ENCODE data around the gene LIN54. TPM values are rescaled to one million over a fixed set of nuclear protein-coding genes. Genes with fewer than 3 reads are reported as not detected.

The LIN54 gene
- total and polyA plus RNA-seq, 9 of the 15 experiments (the other 6 are each of a cell fraction or from before 2014, with no cell fraction given) = 2.2 to 22.5 (median 15.8) TPM

- TF ChIP-seq, protein P1, sequence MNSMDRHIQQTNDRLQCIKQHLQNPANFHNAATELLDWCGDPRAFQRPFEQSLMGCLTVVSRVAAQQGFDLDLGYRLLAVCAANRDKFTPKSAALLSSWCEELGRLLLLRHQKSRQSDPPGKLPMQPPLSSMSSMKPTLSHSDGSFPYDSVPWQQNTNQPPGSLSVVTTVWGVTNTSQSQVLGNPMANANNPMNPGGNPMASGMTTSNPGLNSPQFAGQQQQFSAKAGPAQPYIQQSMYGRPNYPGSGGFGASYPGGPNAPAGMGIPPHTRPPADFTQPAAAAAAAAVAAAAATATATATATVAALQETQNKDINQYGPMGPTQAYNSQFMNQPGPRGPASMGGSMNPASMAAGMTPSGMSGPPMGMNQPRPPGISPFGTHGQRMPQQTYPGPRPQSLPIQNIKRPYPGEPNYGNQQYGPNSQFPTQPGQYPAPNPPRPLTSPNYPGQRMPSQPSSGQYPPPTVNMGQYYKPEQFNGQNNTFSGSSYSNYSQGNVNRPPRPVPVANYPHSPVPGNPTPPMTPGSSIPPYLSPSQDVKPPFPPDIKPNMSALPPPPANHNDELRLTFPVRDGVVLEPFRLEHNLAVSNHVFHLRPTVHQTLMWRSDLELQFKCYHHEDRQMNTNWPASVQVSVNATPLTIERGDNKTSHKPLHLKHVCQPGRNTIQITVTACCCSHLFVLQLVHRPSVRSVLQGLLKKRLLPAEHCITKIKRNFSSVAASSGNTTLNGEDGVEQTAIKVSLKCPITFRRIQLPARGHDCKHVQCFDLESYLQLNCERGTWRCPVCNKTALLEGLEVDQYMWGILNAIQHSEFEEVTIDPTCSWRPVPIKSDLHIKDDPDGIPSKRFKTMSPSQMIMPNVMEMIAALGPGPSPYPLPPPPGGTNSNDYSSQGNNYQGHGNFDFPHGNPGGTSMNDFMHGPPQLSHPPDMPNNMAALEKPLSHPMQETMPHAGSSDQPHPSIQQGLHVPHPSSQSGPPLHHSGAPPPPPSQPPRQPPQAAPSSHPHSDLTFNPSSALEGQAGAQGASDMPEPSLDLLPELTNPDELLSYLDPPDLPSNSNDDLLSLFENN (IDR thresholded peaks at IDR 0.05; ENCODE audit: low read depth in 2 of 2, low read length in 2 of 2) = 0 out of 4 replicates have a peak, but pooled peaks of 1 of the 2 experiments have one; percentile 41
- TF ChIP-seq RBM25 (IDR thresholded peaks at IDR 0.05; ENCODE audit: low read depth, low read length, severe bottlenecking) (no peak), ZNF668 (CRISPR knock-in tag; IDR thresholded peaks at IDR 0.05) (no peak), U2AF2 (optimal IDR thresholded peaks at IDR 0.05; ENCODE audit: low read depth, low read length) (no peak), SREBF2 (CRISPR knock-in tag; IDR thresholded peaks at IDR 0.05) (no peak), NFATC3 (IDR thresholded peaks at IDR 0.05) (no peak; the same call in 1 of the 2 replicates), XRCC4 (IDR thresholded peaks at IDR 0.05; ENCODE audit: extremely low read depth, insufficient read depth, insufficient read length) (no peak), SMARCA5 (IDR thresholded peaks at IDR 0.05) (no peak), RAD51 (IDR thresholded peaks at IDR 0.05; ENCODE audit: borderline replicate concordance, low read depth) (no peak; the same call in 1 of the 2 replicates), ZBTB34 (CRISPR knock-in tag; IDR thresholded peaks at IDR 0.05) (no peak), NFE2 (IDR thresholded peaks at IDR 0.05; ENCODE audit: low read depth) (0 out of 2 replicates have a peak, but pooled peaks have one; percentile 24), CC2D1A (IDR thresholded peaks at IDR 0.05) (peak; percentile 33; the same call in 1 of the 2 replicates), SMARCA4 (IDR thresholded peaks at IDR 0.05) (peak; percentile 86), ZNF431 (CRISPR knock-in tag; IDR thresholded peaks at IDR 0.05) (no peak), TEAD2 (tag; IDR thresholded peaks at IDR 0.05) (no peak), DDX20 (tag; IDR thresholded peaks at IDR 0.05; ENCODE audit: low read depth) (no peak)
- TF ChIP-seq, protein P2, sequence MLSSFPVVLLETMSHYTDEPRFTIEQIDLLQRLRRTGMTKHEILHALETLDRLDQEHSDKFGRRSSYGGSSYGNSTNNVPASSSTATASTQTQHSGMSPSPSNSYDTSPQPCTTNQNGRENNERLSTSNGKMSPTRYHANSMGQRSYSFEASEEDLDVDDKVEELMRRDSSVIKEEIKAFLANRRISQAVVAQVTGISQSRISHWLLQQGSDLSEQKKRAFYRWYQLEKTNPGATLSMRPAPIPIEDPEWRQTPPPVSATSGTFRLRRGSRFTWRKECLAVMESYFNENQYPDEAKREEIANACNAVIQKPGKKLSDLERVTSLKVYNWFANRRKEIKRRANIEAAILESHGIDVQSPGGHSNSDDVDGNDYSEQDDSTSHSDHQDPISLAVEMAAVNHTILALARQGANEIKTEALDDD (IDR thresholded peaks at IDR 0.05) = peak; percentile 93
- TF ChIP-seq, protein P3, sequence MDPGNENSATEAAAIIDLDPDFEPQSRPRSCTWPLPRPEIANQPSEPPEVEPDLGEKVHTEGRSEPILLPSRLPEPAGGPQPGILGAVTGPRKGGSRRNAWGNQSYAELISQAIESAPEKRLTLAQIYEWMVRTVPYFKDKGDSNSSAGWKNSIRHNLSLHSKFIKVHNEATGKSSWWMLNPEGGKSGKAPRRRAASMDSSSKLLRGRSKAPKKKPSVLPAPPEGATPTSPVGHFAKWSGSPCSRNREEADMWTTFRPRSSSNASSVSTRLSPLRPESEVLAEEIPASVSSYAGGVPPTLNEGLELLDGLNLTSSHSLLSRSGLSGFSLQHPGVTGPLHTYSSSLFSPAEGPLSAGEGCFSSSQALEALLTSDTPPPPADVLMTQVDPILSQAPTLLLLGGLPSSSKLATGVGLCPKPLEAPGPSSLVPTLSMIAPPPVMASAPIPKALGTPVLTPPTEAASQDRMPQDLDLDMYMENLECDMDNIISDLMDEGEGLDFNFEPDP (CRISPR knock-in tag; IDR thresholded peaks at IDR 0.05) = no peak
These were observed 9.3 kb upstream of the LIN54 start (continued) for GRCh38 chr4:83019794-83020494.
